HTERT RPE-1 (cell line): ENCODE measurements around the gene ADNP.
"Not testable (repeated sequence)": the region's sequence is repeated elsewhere in the genome, so short reads cannot be mapped to it uniquely, and the experiment has no call there.

Source experiments
- in situ Hi-C: fragments of 300-500 bp; cut with MboI; formaldehyde crosslinking; loops from 4 replicates; pipeline ENCODE4 v1.14.3; 2020; ENCODE audit warnings: low sequenced_read_pairs

ADNP gene

DNA sequence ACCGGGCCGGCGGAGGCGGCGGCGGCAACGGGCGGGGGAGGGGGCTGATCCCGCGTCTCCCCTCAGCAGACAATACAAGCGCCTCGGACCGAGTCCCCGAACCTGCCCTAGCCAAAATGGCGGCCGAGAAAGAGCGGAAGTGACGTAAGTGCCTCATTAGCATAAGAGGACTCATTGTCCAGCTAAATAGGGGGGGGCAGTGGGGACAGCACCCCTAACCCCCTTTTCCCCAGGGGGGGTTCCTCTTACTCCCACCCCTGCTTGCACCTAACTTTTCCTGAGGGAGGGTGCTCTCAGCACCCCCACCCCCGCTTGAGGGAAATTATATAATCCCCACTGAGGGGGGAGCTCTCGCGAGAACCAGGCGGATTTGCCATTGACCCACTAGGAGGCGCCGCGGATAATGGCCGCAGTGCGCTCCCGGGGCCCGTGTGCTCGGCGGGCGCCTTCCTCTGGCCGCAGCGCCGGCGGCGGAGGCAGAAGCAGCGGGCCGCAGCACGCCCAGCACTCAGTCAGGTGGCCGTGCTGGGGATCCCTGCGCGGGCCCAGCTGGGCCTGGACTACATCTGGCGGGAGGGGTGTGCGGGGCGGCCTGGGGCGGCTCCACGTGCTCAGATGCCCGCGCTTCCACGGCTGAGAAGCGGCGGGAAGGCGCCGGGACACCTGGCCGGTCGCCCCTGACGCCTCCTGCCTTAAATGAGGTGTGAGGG, at the start of gene ADNP:
Gene ADNP, minus strand, starts transcription at position 132 of the 710 bp plus-strand sequence. CDS start 27,441 bp downstream, outside the sequence.
- in situ Hi-C loops: no loop called here

GRCh38 chr20:50980071-50980681, 48.9 kb upstream of the ADNP start:
- in situ Hi-C loops: no loop called here

- in situ Hi-C loops: not testable (repeated sequence)
Observed at GRCh38 chr20:50978533-50978932, 47.3 kb upstream of the ADNP start.

GRCh38 chr20:50977066-50978021, 46.1 kb upstream of the ADNP start:
- in situ Hi-C loops: no loop called here

DNA sequence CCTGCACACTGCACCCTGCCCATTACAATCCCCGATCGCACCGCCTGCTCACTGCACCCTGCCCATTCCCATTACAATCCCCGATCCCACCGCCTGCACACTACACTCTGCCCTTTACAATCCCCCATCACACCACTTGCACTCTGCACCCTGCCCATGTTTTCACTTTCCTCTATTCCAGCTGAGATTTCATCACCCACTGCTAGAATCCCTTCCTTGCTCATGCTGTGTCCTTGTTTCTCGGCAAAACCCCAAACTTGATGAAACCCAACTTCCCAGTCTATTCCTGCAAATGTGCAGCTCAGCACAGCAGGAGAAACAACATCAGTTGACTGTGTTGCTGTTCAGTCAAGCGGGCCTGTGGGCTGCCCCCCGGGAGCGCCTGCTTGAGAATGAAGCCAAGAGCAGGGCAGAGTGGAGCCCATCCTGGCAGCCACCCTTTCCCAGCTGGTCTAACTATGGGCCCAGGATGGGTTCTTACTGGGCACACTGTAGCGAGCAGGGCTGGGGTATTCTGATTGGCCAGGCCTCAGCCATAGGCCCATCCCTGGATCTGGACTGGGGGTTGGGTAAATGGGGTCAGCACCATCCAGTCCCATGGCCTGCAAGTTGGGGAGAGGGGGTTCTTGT, 44.6 kb upstream of the ADNP start:
- in situ Hi-C loops: no loop called here

- in situ Hi-C loops: no loop called here
Observed at GRCh38 chr20:50969912-50970311, 38.7 kb upstream of the ADNP start.

DNA sequence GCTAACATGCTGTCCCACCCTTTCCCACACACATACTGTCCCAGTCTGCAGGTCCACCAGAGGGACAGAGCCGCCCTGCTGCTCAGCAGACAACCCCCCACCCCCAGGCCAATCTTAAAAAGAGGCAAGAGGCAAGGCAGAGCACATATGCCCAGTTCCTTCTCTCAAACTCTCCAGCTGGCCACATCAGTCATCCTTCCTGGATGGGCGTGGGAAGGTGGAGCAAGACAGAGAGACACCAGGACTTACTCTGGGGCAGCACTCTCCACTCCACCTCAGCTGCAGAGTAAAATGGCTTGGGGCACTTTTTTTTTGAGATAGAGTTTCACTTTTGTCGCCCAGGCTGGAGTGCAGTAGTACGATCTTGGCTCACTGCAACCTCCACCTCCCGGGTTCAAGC, 38.2 kb upstream of the ADNP start:
- in situ Hi-C loops: no loop called here

GRCh38 chr20:50968289-50968688, 37.1 kb upstream of the ADNP start:
- in situ Hi-C loops: no loop called here

GRCh38 chr20:50967586-50967985, 36.3 kb upstream of the ADNP start:
- in situ Hi-C loops: no loop called here

- in situ Hi-C loops: no loop called here
Observed at GRCh38 chr20:50959543-50960126, 28.4 kb upstream of the ADNP start.

GRCh38 chr20:50958615-50959542, 27.6 kb upstream of the ADNP start, which contains the start of gene MOCS3:
Gene MOCS3 (plus strand): TSS chr20:50958818. CDS start chr20:50958843, 25 bp downstream.
- in situ Hi-C loops: no loop called here

- in situ Hi-C loops: no loop called here
Observed at GRCh38 chr20:50957798-50958614, 26.8 kb upstream of the ADNP start, which contains the start of gene DPM1. Gene DPM1 (minus strand): TSS chr20:50958532. CDS start chr20:50958523, 9 bp downstream.

DNA sequence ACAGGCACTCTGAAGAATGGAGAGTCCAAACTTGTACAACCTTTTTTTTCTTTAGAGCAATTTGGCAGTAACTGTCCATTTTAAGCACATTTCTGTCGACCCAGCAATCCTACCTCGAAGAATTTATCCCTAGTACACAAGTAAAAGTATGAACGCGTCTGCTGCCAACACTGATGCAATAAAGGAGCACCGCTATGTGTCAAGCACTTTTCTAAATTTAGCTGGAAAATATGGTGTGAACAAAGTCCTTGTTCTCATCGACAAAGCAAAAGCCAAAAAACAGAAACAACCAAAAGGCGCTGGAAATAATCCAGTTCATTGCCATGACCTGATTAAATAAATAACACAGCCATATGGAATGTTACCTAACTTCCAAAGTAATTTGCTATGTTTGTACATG, 26.0 kb upstream of the ADNP start:
- in situ Hi-C loops: no loop called here

- in situ Hi-C loops: no loop called here
Observed at GRCh38 chr20:50953821-50954220, 22.6 kb upstream of the ADNP start.

DNA sequence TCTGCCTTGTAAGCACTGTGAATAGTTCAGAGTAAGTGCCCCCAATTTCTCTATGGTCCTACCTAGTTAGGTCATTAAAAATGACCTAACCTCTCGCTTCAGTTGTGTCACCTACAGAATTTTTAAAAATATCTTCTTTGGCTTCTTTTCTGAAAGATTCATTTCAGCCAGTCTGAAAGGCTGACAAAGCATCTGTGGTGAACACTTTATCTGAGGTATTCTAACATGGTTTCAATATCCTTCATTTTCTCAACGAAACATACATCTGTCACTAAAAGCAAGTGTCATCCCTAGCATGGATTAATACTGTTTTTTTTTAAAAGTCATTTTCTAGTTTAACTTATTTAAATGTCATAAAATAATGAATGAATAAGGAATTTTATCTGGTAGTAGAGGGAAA, 22.0 kb upstream of the ADNP start:
- in situ Hi-C loops: no loop called here

GRCh38 chr20:50948132-50948785, 17.0 kb upstream of the ADNP start:
- in situ Hi-C loops: no loop called here

- in situ Hi-C loops: no loop called here
Observed at GRCh38 chr20:50943069-50943468, 11.8 kb upstream of the ADNP start.

- in situ Hi-C loops: no loop called here
Observed at GRCh38 chr20:50933589-50933988, 2.4 kb upstream of the ADNP start.
